SK-N-MC (cell line): ENCODE measurements around the gene RAET1E.

Experiments
- EZH2 ChIP-seq: fragments of 200-600 bp; sonication (generic); IDR thresholded peaks from one replicate; pipeline ENCODE4 v1.6.1; 2017; ENCODE audit warnings: antibody characterized with exemption
- FOXP2 ChIP-seq: optimal IDR thresholded peaks from 2 replicates; pipeline ENCODE3; 2011; ENCODE audit warnings: mild to moderate bottlenecking, moderate library complexity; ENCODE audit not compliant: insufficient read depth; ENCODE audit errors: extremely low read length, control extremely low read depth
- POLR2AphosphoS5 ChIP-seq: IDR thresholded peaks from 2 replicates; pipeline ENCODE4 v1.6.1; 2012; ENCODE audit warnings: mild to moderate bottlenecking, low read depth, low read length, borderline replicate concordance

DNA sequence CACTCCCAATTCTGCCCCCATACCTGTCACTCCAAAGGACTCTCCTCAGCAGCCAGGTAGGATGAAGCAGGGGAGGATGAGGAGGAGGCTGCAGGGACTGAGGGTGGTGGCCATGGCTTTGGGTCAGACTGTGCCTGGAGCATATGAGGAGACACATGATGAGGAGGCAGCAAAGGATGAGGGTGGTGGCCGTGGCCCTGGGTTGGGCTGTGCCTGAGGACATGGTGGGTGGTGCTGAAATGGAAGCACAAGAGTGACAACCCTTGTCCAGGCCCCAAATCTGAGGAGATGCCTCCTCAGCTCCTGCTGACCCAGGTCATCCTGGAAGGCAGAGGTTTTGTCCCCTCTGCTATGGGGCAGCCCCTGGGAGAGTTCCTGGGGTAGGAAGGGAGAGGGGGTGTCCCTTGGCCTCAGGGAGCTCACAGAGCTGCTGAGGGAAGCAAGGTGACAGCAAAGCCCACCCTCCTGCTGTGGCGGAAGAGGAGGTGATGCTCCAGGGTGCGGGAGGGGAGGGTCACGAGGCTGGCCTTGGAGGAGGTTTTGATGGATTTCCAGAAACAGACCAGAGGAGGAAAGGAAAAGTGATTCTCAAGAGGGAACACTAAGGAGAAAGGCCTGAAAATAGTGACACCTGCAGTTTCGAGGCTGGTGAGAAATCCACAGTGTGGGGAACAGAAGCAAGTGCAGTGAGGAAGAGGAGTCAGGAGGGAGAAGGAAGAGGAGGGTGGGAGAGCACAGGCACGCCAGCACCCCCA, 20.4 kb upstream of the RAET1E start:
- TF ChIP-seq POLR2AphosphoS5 (no peak), EZH2 (no peak), FOXP2 (no peak)
